Measurements from ENCODE around the gene ZFY.

ZFY gene

GRCh38 chrY:2887386-2887785 is 47.8 kb upstream of the ZFY start (continued):
- TF ChIP-seq PATZ1 (CRISPR knock-in tag; IDR thresholded peaks at IDR 0.05; ENCODE audit: borderline replicate concordance) (no peak), TCF4 (CRISPR knock-in tag; IDR thresholded peaks at IDR 0.05; ENCODE audit: borderline replicate concordance) (no peak)

GRCh38 chrY:2887955-2888354 is 47.2 kb upstream of the ZFY start:
- no peak for TF ChIP-seq SNAI2 (CRISPR knock-in tag; IDR thresholded peaks at IDR 0.05)
- TF ChIP-seq BACH2 (CRISPR knock-in tag; IDR thresholded peaks at IDR 0.05; ENCODE audit: borderline replicate concordance): no peak
- no peak for TF ChIP-seq CREB5 (CRISPR knock-in tag; IDR thresholded peaks at IDR 0.05; ENCODE audit: low read depth)
- no peak for TF ChIP-seq ZNF70 (CRISPR knock-in tag; IDR thresholded peaks at IDR 0.05)
- no peak for TF ChIP-seq GLIS3 (CRISPR knock-in tag; IDR thresholded peaks at IDR 0.05)
- ATAC-seq: no peak

- no peak for ATAC-seq
- TF ChIP-seq ZNF8 (CRISPR knock-in tag; IDR thresholded peaks at IDR 0.05) (no peak), ZNF565 (CRISPR knock-in tag; conservative IDR thresholded peaks at IDR 0.05; ENCODE audit: low read depth) (no peak), ARNTL (CRISPR knock-in tag; IDR thresholded peaks at IDR 0.05; ENCODE audit: borderline replicate concordance, low read depth) (no peak), PPARA (CRISPR knock-in tag; IDR thresholded peaks at IDR 0.05; ENCODE audit: borderline replicate concordance) (no peak)
Measured at GRCh38 chrY:2893471-2893870, 41.7 kb upstream of the ZFY start.

- TF ChIP-seq BACH2 (CRISPR knock-in tag; IDR thresholded peaks at IDR 0.05; ENCODE audit: borderline replicate concordance) (no peak), SNAI2 (CRISPR knock-in tag; IDR thresholded peaks at IDR 0.05) (no peak), POU6F1 (CRISPR knock-in tag; IDR thresholded peaks at IDR 0.05; ENCODE audit: borderline replicate concordance, low read depth) (no peak), TCF4 (CRISPR knock-in tag; IDR thresholded peaks at IDR 0.05; ENCODE audit: borderline replicate concordance) (no peak), ZNF70 (CRISPR knock-in tag; IDR thresholded peaks at IDR 0.05) (no peak), OSR1 (CRISPR knock-in tag; IDR thresholded peaks at IDR 0.05) (no peak), RARB (CRISPR knock-in tag; IDR thresholded peaks at IDR 0.05) (no peak), TOX (CRISPR knock-in tag; IDR thresholded peaks at IDR 0.05; ENCODE audit: borderline replicate concordance) (no peak), GLIS3 (CRISPR knock-in tag; IDR thresholded peaks at IDR 0.05) (no peak), ZNF565 (CRISPR knock-in tag; conservative IDR thresholded peaks at IDR 0.05; ENCODE audit: low read depth) (no peak), ZFP3 (CRISPR knock-in tag; IDR thresholded peaks at IDR 0.05) (no peak)
- ATAC-seq: no peak
Measured at GRCh38 chrY:2896050-2896449, 39.1 kb upstream of the ZFY start.

GRCh38 chrY:2907356-2907755 is 27.8 kb upstream of the ZFY start:
- TF ChIP-seq TOX (CRISPR knock-in tag; IDR thresholded peaks at IDR 0.05; ENCODE audit: borderline replicate concordance) (no peak), POU6F1 (CRISPR knock-in tag; IDR thresholded peaks at IDR 0.05; ENCODE audit: borderline replicate concordance, low read depth) (no peak), RARB (CRISPR knock-in tag; IDR thresholded peaks at IDR 0.05) (no peak), PATZ1 (CRISPR knock-in tag; IDR thresholded peaks at IDR 0.05; ENCODE audit: borderline replicate concordance) (no peak)

More at GRCh38 chrY:2907356-2907755, 27.8 kb upstream of the ZFY start:
- no peak for ATAC-seq

Data from SK-N-SH treated with all-trans-retinoic acid at 6 μM for 48 hours (cell line).